GM18505 (cell line): ENCODE results near the gene NOP10.
"Not testable (repeated sequence)": the region's sequence is repeated elsewhere in the genome, so short reads cannot be mapped to it uniquely, and the experiment has no call there.

Experiments
- ATAC-seq: cut with Tn5 transposase; IDR thresholded peaks from one replicate; pipeline ENCODE4 v1.9.1; 2021; ENCODE audit not compliant: unreplicated experiment
- POLR2A ChIP-seq: IDR thresholded peaks from 4 replicates; pipeline ENCODE4 v1.6.1; 2011; ENCODE audit warnings: borderline replicate concordance; ENCODE audit not compliant: insufficient read depth, insufficient read length; ENCODE audit errors: extremely low read depth

The NOP10 gene

DNA sequence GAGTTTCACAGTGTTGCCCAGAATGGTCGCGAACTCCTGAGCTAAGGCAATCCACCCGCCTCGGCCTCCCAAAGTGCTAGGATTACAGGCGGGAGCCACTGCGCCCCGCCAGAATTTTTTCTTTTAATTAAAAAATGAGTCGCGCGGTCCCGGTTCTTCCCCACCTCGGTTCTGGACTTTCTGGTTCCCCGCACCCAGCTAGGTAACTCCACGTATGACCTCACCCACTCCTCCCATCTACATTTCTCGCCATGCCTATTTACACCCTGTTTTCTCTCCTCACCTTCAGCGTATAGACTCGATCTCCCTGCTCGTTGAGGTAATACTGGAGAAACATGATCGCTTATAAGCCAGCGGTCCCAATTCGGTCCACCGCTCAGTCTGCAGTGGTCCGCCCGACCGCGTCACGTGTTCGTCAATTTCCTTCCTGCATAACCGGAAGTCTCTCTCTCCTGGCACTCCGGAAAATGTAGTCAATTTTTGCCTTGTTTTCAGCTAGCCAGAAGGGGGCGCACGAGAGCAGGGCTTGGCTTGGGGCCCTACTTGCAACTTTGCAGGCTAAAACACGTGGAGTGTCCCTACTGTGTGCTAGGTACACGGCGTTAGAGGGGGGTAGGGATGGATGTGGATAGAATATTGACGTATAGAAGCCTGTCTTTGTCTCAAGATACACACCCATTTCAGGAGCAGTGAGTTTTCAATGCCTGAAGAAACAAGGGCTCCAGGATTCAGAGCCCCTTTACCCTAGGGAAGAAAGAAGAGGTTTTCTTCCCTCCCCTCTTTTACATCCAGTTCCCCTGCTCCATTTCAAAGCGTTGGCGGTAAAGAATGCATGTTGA, at the start of gene NOP10, which contains the start of gene NUTM1:
Gene NOP10 (minus strand): TSS at position 400 of the 839 bp plus-strand sequence. CDS start 63 bp downstream, at position 337.
Gene NUTM1 (plus strand): TSS at position 579 of the 839 bp plus-strand sequence. CDS start 382 bp downstream, outside the sequence.
- peak; percentile 81 for ATAC-seq
- peak; percentile 94 for TF ChIP-seq POLR2A

DNA sequence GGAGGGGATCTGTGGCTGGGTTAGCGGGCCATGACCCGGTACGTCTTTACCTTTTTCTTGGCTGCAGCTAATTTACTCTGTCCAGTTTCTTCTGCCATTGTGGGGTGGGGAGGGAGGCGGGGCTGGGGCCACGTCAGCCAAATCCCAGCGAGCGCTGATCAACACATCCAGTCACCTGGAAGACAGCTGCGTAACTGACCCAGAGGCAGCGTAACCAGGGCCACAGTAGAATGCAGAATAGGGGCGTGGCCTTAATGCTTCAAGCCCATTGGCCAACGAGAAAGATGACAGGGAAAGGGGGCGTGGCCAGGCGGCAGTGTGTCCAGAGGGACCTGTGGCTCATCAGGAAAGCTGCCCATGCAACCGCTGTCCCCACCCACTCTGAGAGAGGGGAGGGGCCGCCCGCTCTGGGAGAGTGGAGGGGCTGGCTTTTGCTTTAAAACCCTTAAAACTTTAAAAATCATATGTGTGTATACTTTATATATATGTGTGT, 46.7 kb upstream of the NOP10 start:
- not testable (repeated sequence) for ATAC-seq

DNA sequence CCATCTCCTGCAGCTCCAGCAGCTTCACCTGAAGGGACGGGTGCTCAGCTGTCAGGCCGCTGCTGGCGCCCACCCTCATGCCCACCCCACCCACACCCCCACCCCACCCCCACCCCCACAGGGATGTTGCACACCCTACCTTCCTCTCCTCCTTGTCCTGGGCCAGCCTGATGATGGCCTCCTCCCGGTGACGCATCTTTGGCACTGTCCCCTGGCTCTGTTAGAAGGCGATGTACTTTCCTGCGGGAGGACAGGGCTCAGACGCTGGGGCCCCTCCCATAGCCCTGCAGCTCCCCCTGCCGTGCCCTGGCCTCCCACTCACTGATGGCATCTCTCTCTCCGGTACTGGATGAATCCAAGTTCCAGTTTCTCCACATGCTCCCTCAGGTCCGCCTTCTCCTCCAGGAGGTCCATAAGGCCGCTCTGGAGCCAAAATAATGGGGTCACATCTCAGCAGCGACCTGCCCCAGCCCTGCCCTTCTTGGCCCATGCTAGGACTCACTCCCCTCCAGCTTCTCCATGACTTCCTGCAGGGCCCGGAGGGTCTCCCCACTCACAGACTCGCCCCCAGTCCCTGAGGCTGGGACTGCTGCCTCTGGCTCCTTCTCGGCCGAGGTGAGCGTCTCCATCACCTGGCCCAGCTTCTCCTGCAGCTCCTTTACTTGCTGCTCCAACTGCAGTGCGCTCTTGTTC, 39.0 kb upstream of the NOP10 start:
- not testable (repeated sequence) for ATAC-seq

DNA sequence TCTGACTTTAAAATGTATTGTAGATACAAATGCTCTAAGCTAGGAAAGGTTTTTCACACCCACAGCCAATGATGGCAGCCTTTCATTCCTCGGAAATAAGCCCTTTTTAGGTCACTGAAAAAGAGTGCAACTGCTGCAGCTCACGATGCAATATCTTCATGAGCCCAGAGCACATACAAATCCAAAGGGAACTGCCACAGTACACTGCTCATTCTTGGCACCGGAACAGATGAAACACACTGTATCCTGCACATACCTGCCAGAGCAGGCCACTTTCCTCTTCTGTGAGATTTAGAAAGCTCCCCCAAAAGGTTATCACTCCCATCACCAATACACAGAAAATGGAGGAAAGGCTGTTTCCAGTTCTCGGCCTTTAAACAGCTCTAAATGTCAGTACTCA, 37.6 kb upstream of the NOP10 start:
- not testable (repeated sequence) for ATAC-seq

DNA sequence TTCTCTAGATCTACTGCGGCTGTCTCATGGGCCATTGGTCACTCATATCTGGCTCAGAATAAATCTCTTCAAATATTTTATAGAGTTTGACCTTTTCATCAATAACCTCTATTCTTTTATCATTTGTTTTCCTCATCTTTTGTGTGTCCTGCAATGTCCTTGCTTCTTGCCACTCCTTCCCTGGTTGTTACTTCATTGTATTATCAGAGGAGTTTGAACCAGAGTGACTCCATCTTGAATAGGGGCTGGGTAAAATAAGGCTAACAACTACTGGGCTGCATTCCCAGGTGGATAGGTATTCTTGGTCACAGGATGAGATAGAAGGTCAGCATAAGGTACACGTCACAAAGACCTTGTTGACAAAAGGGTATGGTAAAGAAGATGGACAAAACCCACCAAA, 33.9 kb upstream of the NOP10 start:
- no peak for ATAC-seq
- TF ChIP-seq POLR2A = no peak

DNA sequence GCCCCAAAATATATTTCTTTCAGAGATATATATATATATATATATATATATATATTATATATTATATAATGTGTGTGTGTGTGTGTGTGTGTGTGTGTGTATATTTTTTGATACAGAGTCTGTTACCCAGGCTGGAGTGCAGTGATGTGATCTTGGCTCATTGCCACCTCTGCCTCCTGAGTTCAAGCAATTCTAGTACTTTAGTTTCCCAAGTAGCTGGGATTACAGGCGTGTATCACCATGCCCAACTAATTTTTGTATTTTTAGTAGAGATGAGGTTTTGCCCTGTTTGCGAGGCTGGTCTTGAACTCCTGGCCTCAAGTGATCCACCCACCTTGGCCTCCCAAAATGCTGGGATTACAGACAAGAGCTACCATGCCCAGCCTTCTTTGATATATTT, 32.6 kb upstream of the NOP10 start:
- not testable (repeated sequence) for ATAC-seq

DNA sequence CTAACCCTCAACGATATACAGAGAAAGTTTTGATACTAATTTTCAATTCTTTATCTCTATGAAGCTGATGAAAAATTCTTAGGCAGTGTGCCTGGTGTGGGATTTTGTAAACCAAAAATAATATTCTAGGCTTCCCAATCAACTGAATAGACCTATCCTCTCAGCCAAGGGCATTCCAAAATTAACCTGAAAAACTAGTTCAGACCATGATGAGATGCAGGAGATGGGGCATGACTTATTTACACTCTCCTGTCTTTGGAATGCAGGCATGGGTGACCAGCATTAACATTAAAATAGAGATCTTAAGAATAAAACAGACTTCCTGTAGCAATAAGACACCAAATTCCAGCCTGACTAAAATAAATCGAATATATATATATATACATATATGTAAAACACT, 31.9 kb upstream of the NOP10 start:
- ATAC-seq = no peak
- TF ChIP-seq POLR2A = no peak

DNA sequence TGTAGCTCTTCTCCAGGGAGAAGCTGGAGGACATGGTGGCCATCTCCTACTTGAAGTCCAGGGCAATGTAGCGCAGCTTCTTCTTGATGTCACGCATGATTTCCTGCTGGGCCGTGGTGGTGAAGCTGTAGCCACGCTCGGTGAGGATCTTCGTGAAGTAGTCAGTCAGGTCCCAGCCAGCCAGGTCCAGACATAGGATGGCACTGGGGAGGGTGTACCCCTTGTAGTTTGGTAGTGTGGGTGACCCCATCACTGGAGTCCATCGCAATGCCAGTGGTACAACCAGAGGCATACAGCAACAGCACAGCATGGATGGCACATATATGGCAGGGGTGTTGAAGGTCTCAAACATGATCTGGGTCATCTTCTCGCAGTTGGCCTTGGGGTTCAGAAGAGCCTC, 31.0 kb upstream of the NOP10 start:
- no peak for ATAC-seq
- TF ChIP-seq POLR2A = no peak

DNA sequence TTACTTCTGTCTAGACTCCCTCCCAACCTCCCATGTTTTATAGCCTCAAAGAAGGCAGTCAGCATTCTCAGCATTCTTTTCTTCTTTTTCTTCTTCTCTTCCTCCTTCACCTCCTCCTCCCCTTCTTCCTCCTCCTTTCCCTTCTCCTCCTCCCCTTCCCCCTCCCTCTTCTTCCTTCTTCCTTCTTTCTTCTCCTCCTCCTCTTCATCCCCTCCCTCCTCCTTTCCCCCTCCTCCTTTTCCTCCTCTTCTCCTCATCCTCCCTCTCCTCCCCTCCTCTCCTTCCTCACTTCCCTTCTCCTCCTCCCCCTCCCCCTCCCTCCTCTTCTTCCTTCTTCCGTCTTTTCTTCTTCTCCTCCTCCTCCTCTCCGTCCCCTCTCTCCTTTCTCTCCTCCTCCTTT, 27.7 kb upstream of the NOP10 start:
- no peak for ATAC-seq
- no peak for TF ChIP-seq POLR2A

DNA sequence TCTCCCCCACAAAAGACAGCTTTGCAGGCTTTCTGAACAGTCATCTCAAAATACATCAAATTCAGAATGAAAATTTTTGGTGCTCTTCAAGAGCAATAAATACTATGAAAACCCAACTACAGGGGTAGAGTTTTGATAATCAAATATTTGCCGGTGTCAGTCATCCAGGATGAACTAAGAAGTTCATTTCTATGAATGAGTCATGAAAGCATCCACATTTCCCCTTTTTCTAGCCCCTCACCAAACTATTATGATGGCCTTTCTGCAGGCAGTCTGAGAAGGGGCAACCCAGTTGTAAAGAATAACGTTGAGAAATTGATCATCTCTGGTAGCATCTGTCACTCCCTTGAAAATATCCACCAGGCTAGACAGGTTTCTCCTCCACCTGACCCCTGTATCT, 27.2 kb upstream of the NOP10 start:
- no peak for ATAC-seq

DNA sequence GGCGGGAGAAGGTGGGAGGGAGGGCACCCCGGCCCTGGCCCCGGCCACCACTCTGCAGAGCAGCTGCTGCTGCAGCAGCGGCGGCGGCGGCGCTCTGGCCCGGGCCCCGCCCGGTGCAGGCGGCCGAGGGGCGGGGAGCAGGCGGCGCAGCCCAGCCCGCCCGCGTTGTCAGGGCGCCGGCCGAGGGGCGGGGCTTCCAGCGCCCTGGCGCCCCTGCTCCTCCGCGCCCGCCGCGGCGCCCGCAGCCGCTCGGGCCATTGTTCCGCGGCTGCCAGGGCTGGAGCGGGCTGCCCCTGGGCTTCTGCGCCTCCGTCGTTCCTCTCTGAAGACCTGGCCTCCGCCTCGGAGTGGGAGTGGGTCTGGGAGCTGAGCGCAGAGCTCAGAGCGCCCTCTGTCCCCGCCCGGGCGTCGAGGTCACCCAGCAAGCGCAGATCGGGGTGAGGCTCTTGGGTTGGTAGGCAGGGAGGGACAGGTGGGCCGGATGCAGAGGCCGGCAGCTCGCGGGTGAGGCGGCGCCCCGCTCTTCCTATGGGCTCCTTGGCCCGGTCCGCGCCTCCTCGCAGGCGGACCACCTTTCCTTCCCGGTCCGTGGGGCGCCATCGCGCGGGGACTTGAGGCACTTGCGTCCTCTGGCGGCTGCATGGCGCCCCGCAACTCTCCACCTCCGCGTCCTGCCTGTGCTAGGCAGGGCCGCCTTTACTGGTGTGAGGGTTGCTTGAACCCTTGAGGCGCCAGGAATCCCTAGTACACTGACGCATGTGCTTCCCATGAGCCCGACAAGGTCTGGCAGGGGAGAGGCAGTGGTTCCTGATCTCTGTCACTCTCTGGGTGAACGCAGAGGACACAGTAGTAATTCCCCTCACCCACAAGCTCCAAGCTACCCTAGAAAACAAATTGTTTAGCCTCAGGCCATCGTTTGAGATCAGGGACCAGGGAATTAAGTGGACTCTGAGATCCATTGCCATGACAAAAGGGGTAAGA, 24.5 kb upstream of the NOP10 start, which contains the start of gene LPCAT4:
Gene LPCAT4 (minus strand): TSS at position 96 of the 981 bp plus-strand sequence. CDS start 96 bp downstream, outside the sequence.
- TF ChIP-seq POLR2A = peak; percentile 81
- peak; percentile 79 for ATAC-seq

More for the DNA sequence above, 27.2 kb upstream of the NOP10 start:
- no peak for TF ChIP-seq POLR2A

DNA sequence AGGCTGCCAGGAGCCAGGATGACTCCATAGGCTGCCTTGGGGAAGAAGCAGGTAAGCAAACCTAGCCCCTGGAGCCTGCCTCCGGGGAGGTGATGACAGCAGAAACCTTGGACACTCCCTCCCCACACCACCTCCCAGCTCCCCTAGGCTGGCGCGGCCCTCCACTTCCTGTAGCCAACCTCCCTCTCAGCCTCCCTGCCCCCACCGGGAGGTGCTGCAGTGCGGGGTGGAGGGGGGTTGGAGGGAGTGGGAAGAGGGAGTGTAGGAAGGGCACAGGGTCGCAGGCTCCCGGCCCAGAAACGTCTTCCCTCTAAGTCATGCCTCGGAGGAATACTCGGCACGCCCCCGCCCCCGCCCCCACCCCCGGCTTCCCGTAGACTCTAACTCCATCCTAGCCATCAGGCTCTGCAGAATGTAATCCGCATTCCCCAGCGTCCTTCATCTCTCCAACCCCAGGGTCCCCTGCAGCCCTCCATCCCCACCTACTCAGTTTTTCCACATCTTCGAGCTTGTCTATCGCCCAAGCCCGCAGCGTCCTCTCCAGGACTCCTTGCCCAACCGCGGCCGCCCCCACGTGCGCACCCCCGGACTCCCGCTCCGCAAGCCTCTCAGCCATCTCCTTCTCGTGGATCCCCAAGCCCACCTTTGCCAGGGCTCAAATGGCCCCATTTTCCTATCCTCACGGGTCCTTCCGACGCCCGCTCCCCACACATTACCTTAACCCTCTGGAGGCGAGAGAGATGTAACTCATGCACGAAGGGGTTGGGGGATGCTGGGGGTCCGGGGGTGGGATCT, 23.5 kb upstream of the NOP10 start:
- no peak for ATAC-seq
- TF ChIP-seq POLR2A = no peak
